ENCODE results near the gene CAPN2. TPM values are rescaled to one million over a fixed set of nuclear protein-coding genes. Genes with fewer than 3 reads are reported as not detected.

CAPN2 gene
- total RNA-seq, 1 donor from 2014 or later: 306 TPM

- intact Hi-C loops (cut with DNase I): no loop called here
- Histone ChIP-seq H3K36me3 (no peaks in the 10 kb centered on the region), H3K27ac (peak overlapping the region; percentile 42), H3K4me1 (peaks cover 42% of the 10 kb centered on the region), H3K27me3 (no peaks in the 10 kb centered on the region), H3K4me3 (no peak overlapping the region), H3K9me3 (no peaks in the 10 kb centered on the region)
- TF ChIP-seq CTCF (IDR thresholded peaks at IDR 0.05): no peak
- no peak for ATAC-seq
- DNase-seq: no peak
These were observed 7.1 kb upstream of the CAPN2 start for GRCh38 chr1:223704921-223705878.

GRCh38 chr1:223706077-223706973, 6.0 kb upstream of the CAPN2 start:
- no peak overlapping the region for H3K4me3 ChIP-seq
- H3K27me3 ChIP-seq: no peaks in the 10 kb centered on the region
- no peaks in the 10 kb centered on the region for H3K36me3 ChIP-seq
- no peak for ATAC-seq
- intact Hi-C loops (cut with DNase I): no loop called here
- H3K27ac ChIP-seq: peak overlapping the region; percentile 75
- TF ChIP-seq CTCF (IDR thresholded peaks at IDR 0.05): no peak
- DNase-seq: no peak
- peaks cover 42% of the 10 kb centered on the region for H3K4me1 ChIP-seq
- H3K9me3 ChIP-seq: no peaks in the 10 kb centered on the region

GRCh38 chr1:223707256-223708000, 4.9 kb upstream of the CAPN2 start:
- H3K27ac ChIP-seq: peak overlapping the region; percentile 75
- H3K4me3 ChIP-seq: no peak overlapping the region
- intact Hi-C loops (cut with DNase I): no loop called here
- H3K27me3 ChIP-seq: no peaks in the 10 kb centered on the region
- ATAC-seq: peak; percentile 84
- no peaks in the 10 kb centered on the region for H3K36me3 ChIP-seq
- H3K9me3 ChIP-seq: no peaks in the 10 kb centered on the region
- peaks cover 42% of the 10 kb centered on the region for H3K4me1 ChIP-seq
- DNase-seq: peak; percentile 76
- no peak for TF ChIP-seq CTCF (IDR thresholded peaks at IDR 0.05)

- H3K36me3 ChIP-seq: no peaks in the 10 kb centered on the region
- ATAC-seq (peak; percentile 6), DNase-seq (no peak)
- peak; percentile 25 for TF ChIP-seq CTCF (IDR thresholded peaks at IDR 0.05)
- H3K9me3 ChIP-seq: no peaks in the 10 kb centered on the region
- peak overlapping the region; percentile 75 for H3K27ac ChIP-seq
- no peaks in the 10 kb centered on the region for H3K27me3 ChIP-seq
- H3K4me1 ChIP-seq: peaks cover 42% of the 10 kb centered on the region
- intact Hi-C loops (cut with DNase I): no loop called here
- H3K4me3 ChIP-seq: no peak overlapping the region
These were observed 4.4 kb upstream of the CAPN2 start for GRCh38 chr1:223708001-223708359.

- DNase-seq (no peak), ATAC-seq (no peak)
- Histone ChIP-seq H3K9me3 (no peaks in the 10 kb centered on the region), H3K27me3 (no peaks in the 10 kb centered on the region), H3K27ac (peak overlapping the region; percentile 5), H3K4me3 (no peak overlapping the region), H3K4me1 (peaks cover 46% of the 10 kb centered on the region), H3K36me3 (no peaks in the 10 kb centered on the region)
- intact Hi-C loops (cut with DNase I): no loop called here
- TF ChIP-seq CTCF (IDR thresholded peaks at IDR 0.05): no peak
These were observed 3.6 kb upstream of the CAPN2 start for GRCh38 chr1:223708651-223709268.

Data from upper lobe of right lung (tissue), 1 donor.